HG03342 (cell line): Measurements from ENCODE around the gene DMD.

ENCODE experiments used
- ATAC-seq: cut with Tn5 transposase; IDR thresholded peaks from one replicate; pipeline ENCODE4 v1.9.1; 2021; ENCODE audit warnings: mild to moderate bottlenecking, moderate library complexity; ENCODE audit not compliant: unreplicated experiment

Gene DMD

GRCh38 chrX:31547816-31548215 lies 1663.5 kb downstream of the DMD start:
- ATAC-seq = no peak

GRCh38 chrX:31547416-31547815 lies 1663.9 kb downstream of the DMD start:
- no peak for ATAC-seq

DNA sequence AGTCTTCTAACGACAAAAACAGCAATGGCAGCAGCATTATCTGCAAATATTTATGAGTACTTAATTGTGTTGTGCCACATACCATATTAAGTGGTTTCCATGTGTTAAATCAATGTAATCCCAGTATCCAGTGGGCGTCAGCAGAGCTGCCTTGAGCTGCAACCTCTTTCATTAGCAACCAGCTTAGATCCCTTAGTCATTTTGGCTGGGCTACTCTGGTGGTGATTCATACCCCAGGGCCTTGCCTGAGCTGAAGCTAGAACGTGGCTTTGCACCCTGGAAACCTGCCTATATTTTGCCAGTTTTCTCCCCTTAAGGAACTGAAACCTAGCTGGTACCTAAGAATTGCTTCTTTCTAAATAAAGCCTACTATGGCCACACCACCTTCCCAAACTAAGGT lies 1665.2 kb downstream of the DMD start:
- no peak for ATAC-seq

DNA sequence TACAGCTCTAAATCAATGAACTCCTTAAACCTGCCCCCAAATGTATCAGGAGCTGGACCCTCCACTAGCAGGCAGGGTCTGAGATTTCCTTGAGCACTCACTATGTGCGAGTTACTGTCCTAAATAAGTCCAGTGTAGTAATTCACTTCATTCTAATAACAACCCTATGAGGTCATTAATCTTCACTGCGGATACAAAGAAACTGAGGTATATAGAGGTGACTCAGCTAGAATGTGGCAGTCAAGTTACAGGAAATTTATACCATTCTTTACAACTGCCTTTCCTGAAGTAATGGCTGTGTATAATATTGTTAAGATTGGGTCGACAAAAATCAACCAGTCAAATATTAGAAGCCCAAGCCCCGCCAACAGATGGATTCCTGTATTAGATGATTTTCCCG lies 1665.6 kb downstream of the DMD start:
- ATAC-seq = no peak

DNA sequence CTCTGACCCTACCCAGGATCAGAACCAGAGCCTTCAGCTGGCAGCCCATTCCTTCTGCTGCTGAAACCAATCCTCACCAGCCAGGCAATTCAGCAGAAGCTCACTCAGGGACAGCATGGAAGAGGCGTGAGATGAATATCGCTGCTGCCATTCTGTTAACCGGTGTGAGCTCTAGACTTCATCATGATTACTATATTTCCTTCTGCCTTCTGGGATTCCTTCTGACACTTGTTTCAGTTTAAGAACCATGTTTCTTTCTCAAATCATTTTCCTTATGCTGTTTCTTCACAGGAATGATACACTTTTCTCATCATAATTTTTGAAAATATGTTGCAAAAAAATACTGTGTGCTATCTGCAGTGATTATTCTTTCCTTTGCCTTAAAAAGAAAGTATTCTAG lies 1666.2 kb downstream of the DMD start:
- no peak for ATAC-seq

DNA sequence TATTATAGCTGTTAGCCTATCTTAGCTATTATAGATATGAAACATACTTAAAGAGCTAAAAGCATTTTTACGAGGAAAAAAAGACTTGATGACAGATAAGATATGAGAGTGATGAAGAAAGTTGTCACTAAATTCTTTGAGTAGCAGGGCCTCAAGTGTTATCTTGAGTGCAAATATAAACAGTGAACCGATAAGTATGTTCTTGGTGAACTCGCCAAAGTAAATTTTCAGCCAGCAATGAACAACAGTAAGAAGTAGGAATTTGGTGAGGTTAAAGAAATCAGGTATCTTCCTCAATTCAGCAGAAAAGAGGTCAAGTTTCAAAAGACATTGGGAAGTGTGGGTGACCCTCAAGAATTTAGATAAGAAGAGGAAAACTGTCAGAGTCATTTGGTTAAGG lies 1667.7 kb downstream of the DMD start:
- no peak for ATAC-seq

DNA sequence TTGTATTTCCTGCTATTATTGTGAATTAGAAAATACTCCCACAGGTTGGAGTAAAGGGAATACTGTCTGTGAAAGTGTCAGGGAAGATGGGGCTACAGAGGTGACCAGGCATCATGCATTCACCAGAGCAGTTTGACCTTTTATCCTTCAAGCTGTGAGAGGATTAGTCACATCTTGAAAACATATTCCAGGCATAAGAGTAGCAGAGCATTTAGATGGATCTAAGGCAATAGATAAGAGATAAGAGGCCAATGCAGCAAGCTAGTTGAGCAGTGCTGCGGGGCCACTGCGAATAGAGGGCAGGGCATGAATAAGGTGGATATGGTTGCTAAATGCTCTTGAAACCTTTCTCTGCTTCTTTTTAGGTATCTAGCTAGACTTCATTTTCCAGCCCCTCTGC lies 1668.8 kb downstream of the DMD start:
- no peak for ATAC-seq

- no peak for ATAC-seq
Measured at GRCh38 chrX:31540313-31540712, 1671.0 kb downstream of the DMD start.

GRCh38 chrX:31527455-31528126 lies 1683.8 kb downstream of the DMD start:
- no peak for ATAC-seq

DNA sequence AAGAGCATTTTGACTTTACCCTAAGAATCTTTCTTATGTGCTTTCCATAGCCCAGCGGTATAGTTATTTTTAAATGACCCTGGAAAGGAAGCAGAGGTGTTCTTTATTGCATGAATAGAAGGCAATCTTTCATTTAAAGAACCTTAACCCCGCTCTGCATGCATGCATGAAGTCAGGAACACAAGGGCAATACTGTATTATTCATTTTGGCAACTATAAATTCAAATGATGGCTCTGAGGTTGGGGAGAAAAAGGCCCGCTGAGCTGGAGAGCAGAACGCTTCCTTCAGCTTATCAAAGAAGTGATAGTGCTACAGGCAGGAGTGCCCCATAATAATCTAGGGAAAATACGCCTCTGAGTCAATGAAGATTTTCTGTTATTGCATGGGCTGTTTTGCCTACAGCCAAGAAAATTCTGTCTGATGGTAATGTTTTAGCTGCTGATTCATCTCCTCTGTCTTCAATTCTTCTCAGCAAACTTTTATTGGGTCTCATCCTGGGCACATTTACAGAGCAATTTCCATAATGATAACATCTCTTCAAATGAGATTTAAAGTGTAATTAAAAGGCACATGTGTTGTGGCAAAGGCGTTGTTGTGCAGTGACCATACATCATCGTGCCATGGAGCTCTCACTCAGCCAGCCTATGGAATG lies 1687.3 kb downstream of the DMD start:
- ATAC-seq = no peak

GRCh38 chrX:31522760-31523159 lies 1688.6 kb downstream of the DMD start:
- no peak for ATAC-seq

GRCh38 chrX:31521941-31522340 lies 1689.4 kb downstream of the DMD start:
- ATAC-seq = no peak

DNA sequence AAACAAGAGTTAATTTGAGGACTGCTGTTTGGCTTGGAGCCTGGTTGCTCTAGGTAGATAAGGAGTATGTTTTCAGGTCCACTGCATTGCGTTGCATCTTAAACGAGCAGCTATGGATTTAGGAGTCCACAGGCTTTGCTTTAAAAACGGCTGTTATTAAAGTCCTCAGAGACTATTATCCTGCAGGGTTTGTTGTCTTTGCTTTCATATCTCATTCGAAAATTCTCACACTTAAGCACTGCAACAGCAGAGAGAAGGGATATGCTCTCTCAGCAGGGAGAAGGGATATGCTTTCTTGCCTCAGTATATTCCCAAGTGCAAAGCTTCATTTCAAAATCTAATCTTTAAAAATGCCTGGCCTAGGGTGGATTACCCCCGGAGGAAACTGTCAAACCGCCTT lies 1694.8 kb downstream of the DMD start:
- ATAC-seq = no peak

- ATAC-seq = no peak
Measured at GRCh38 chrX:31508338-31508737, 1703.0 kb downstream of the DMD start.

DNA sequence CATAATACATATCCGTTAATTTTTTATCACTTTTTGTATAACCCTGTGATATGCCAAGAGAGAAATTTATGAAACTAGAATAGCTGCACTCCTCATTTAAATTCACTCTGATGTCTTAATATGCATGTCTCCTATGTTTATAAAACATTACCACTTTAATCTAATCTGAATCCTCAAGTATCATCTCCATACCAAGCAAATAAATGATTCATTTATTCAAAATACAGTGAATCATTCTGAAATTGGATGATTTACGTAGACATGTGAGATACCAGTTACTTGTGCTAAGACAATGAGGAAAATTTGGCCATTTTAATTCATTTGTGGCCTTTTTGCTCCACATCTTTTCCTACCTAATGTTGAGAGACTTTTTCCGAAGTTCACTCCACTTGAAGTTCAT lies 1704.4 kb downstream of the DMD start:
- no peak for ATAC-seq

- ATAC-seq = no peak
Measured at GRCh38 chrX:31506360-31506759, 1705.0 kb downstream of the DMD start.

GRCh38 chrX:31500921-31501320 lies 1710.4 kb downstream of the DMD start:
- ATAC-seq = no peak

DNA sequence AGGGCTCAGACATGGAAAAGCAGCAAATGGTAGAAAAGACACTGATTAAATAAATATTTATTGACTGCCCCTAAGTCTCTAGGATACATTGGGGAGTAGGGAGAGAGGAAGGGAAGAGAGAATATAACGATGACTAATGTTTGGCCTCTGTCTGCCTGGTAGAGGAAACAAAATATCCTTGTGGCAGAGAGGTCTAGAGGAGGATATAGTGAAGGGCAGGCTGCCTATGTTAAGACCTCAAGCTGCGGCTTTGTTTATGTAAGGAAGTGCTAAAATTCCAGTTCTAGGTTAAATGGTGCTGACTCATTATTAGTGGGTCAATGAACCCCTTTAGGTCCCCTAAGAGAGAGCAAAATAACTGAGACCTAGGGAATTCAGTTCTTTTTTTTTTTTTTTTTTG lies 1712.2 kb downstream of the DMD start:
- no peak for ATAC-seq

DNA sequence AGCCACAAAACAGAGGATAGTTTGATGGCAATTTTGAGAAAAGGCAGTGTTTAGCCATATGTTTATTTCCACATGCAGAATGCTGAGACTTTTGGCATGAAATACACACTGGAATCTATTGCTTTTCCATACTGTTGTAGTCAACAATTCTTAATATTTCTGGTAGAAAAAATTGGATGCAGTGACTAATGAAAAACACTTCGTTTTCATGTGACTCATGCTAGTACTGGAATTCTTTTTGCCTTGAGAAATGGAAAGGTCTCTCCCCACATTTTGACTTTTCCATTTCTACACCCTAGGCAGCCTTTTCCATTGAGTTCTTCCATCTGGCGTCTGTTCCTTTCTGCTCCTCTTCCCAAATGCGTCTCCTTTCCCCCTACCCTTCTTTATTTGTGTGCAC lies 1714.3 kb downstream of the DMD start:
- ATAC-seq = no peak

GRCh38 chrX:31487951-31488350 lies 1723.4 kb downstream of the DMD start:
- ATAC-seq = no peak

- no peak for ATAC-seq
Measured at GRCh38 chrX:31483336-31483735, 1728.0 kb downstream of the DMD start.

- no peak for ATAC-seq
Measured at GRCh38 chrX:31480696-31481095, 1730.7 kb downstream of the DMD start.

GRCh38 chrX:31471229-31471628 lies 1740.1 kb downstream of the DMD start:
- no peak for ATAC-seq
